ENCODE measurements around the gene LYRM4. TPM values are rescaled to one million over a fixed set of nuclear protein-coding genes. Genes with fewer than 3 reads are reported as not detected.
A peak's percentile ranks its signal among the peaks of the same experiment; 100 is the strongest.

LYRM4 gene
- total and polyA plus RNA-seq, 4 donors = 17.9 to 28.7 (median 21.1) TPM

- Histone ChIP-seq H3K4me3 (ENCODE audit: low read length in 2 of 2) (no peak overlapping the region), H3K4me1 (ENCODE audit: control insufficient read depth in 1 of 2, insufficient read depth in 2 of 2, low read length in 2 of 2) (no peaks in the 10 kb centered on the region), H3K9me3 (ENCODE audit: control insufficient read depth, low read length) (no peaks in the 10 kb centered on the region), H3K27me3 (ENCODE audit: control insufficient read depth in 1 of 2, insufficient read depth in 2 of 2, low read length in 1 of 2) (no peaks in the 10 kb centered on the region), H3K36me3 (ENCODE audit: control insufficient read depth in 1 of 2, insufficient read depth in 2 of 2, low read length in 1 of 2) (no peaks in the 10 kb centered on the region), H3K27ac (ENCODE audit: low read depth in 1 of 2, low read length in 2 of 2) (no peak overlapping the region)
- WGBS, 2 donors = 94 to 95% methylated on average over 10 of the region's 10 CpGs
- ATAC-seq (ENCODE audit: low FRiP score) (no peak), DNase-seq (no peak)
- intact Hi-C loops (cut with DNase I) = no loop called here
These were observed 169.3 kb downstream of the LYRM4 start for GRCh38 chr6:5091210-5092069.

- no peaks in the 10 kb centered on the region for H3K4me1 ChIP-seq (ENCODE audit: control insufficient read depth in 1 of 2, insufficient read depth in 2 of 2, low read length in 2 of 2)
- 80 to 84% methylated on average over 6 to 7 of the region's 7 CpGs for WGBS, 2 donors
- no peaks in the 10 kb centered on the region for H3K9me3 ChIP-seq (ENCODE audit: control insufficient read depth, low read length)
- DNase-seq (no peak), ATAC-seq (ENCODE audit: low FRiP score) (no peak)
- no peaks in the 10 kb centered on the region for H3K36me3 ChIP-seq (ENCODE audit: control insufficient read depth in 1 of 2, insufficient read depth in 2 of 2, low read length in 1 of 2)
- H3K27ac ChIP-seq (ENCODE audit: low read depth in 1 of 2, low read length in 2 of 2) = no peak overlapping the region
- no peak overlapping the region for H3K4me3 ChIP-seq (ENCODE audit: low read length in 2 of 2)
- intact Hi-C loops (cut with DNase I) = no loop called here
- no peaks in the 10 kb centered on the region for H3K27me3 ChIP-seq (ENCODE audit: control insufficient read depth in 1 of 2, insufficient read depth in 2 of 2, low read length in 1 of 2)
These were observed 170.1 kb downstream of the LYRM4 start for GRCh38 chr6:5090603-5091002.

DNA sequence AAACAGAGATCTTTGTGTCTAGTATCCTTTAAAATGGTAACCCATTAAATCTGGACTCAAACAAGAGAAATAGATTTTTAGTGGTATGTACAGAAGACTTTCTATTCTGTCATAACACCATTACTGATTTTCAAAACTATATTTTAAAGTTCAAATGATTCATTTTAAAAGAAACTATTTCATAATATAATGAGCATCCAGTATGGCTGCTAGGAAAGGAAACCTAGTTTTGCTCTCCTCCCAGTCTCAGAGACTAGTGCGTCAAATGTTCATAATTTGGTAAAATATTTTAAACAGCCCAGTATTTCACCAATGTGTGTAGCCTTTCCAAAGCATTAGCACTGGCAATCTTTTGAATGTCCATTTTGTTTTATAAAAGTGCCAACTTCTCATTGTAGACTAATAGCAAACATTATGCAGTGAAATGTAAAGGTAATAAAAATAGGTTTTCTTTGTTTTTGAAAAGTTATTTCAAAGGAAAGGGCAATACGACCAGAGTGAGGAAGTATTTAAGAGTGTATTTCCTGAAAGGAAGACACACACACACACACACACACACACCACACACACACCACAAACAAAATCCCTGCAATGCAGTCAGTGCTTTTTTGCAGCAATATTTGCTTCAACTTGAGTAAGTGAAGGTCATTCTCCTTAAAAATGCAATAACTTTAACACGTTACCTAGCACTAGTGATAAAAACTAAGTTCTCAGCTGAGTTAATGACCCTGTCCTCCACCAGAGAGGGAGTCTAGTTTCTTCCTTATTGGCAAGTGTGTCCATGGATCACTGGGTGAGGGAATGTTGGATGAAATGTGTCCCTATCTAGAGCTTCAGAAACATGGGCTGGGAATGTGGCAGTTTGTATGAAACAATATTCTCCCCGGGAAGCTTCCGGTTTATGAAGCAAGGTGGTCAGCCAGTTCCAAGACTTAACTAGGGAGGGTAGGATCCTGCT is 171.0 kb downstream of the LYRM4 start:
- DNase-seq (no peak), ATAC-seq (ENCODE audit: low FRiP score) (no peak)
- no peak overlapping the region for H3K27ac ChIP-seq (ENCODE audit: low read depth in 1 of 2, low read length in 2 of 2)
- intact Hi-C loops (cut with DNase I) = loop anchor here in 1 of 2 donors (10.0 kb wide), 1 partner anchor 85 kb away; the partner anchor contains the start of gene RPP40
- no peaks in the 10 kb centered on the region for H3K36me3 ChIP-seq (ENCODE audit: control insufficient read depth in 1 of 2, insufficient read depth in 2 of 2, low read length in 1 of 2)
- H3K27me3 ChIP-seq (ENCODE audit: control insufficient read depth in 1 of 2, insufficient read depth in 2 of 2, low read length in 1 of 2) = no peaks in the 10 kb centered on the region
- no peaks in the 10 kb centered on the region for H3K9me3 ChIP-seq (ENCODE audit: control insufficient read depth, low read length)
- H3K4me1 ChIP-seq (ENCODE audit: control insufficient read depth in 1 of 2, insufficient read depth in 2 of 2, low read length in 2 of 2) = no peaks in the 10 kb centered on the region
- H3K4me3 ChIP-seq (ENCODE audit: low read length in 2 of 2) = no peak overlapping the region
- WGBS, 2 donors = 79 to 84% methylated on average over 5 of the region's 5 CpGs

DNA sequence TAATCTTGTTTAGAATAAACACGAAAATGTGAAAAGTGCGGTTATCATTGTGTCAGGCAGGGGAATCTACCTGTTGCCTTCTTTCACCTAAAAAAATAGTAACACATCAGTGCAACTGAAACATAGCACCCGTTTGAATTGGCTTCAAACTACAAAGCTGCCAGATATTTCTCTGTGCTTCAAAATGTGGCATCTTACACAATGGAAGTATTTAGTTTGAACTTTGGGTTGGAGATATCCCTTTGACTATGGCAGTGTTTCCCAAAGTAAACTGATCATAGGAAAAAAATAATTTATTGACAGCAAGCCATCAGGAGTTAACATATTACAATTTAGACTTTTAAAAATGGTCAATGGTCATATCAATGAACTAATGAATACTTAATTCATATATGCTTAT is 172.0 kb downstream of the LYRM4 start:
- intact Hi-C loops (cut with DNase I) = loop anchor here in 1 of 2 donors (10.0 kb wide), 1 partner anchor 84 kb away; the partner anchor contains the start of gene RPP40
- no peak overlapping the region for H3K4me3 ChIP-seq (ENCODE audit: low read length in 2 of 2)
- H3K9me3 ChIP-seq (ENCODE audit: control insufficient read depth, low read length) = no peaks in the 10 kb centered on the region
- H3K27ac ChIP-seq (ENCODE audit: low read depth in 1 of 2, low read length in 2 of 2) = no peak overlapping the region
- H3K36me3 ChIP-seq (ENCODE audit: control insufficient read depth in 1 of 2, insufficient read depth in 2 of 2, low read length in 1 of 2) = no peaks in the 10 kb centered on the region
- no peaks in the 10 kb centered on the region for H3K27me3 ChIP-seq (ENCODE audit: control insufficient read depth in 1 of 2, insufficient read depth in 2 of 2, low read length in 1 of 2)
- no peaks in the 10 kb centered on the region for H3K4me1 ChIP-seq (ENCODE audit: control insufficient read depth in 1 of 2, insufficient read depth in 2 of 2, low read length in 2 of 2)
- no peak for ATAC-seq (ENCODE audit: low FRiP score)
- 81 to 84% methylated on average over 3 of the region's 3 CpGs for WGBS, 2 donors
- no peak for DNase-seq

DNA sequence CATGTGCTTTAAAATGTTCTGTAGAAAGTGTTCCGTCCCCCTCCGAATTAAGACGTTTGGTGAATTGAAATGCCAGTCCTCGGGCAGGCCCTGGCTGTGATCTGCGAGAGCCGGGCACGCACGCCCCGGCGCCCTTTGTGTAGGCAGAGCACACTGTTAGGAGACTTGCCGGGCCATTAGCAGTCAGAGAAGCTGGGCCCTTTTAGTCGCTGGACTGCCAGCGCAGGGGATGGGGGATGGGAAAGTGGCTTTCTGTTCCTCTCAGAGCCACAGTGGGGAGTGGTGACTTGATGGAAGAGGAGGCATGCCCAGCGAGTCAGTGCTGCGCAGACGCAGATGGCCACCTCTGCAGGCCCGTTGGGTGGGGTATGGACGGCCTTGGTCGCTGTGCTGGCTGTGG is 173.4 kb downstream of the LYRM4 start:
- Histone ChIP-seq H3K4me1 (ENCODE audit: control insufficient read depth in 1 of 2, insufficient read depth in 2 of 2, low read length in 2 of 2) (no peaks in the 10 kb centered on the region), H3K4me3 (ENCODE audit: low read length in 2 of 2) (no peak overlapping the region), H3K27me3 (ENCODE audit: control insufficient read depth in 1 of 2, insufficient read depth in 2 of 2, low read length in 1 of 2) (no peaks in the 10 kb centered on the region), H3K9me3 (ENCODE audit: control insufficient read depth, low read length) (no peaks in the 10 kb centered on the region), H3K36me3 (ENCODE audit: control insufficient read depth in 1 of 2, insufficient read depth in 2 of 2, low read length in 1 of 2) (no peaks in the 10 kb centered on the region), H3K27ac (ENCODE audit: low read depth in 1 of 2, low read length in 2 of 2) (no peak overlapping the region)
- WGBS, 2 donors = 96 to 97% methylated on average over 19 of the region's 19 CpGs
- intact Hi-C loops (cut with DNase I) = loop anchor here in 1 of 2 donors (10.0 kb wide), 1 partner anchor 83 kb away; the partner anchor contains the start of gene RPP40
- no peak for ATAC-seq (ENCODE audit: low FRiP score)
- peak in 1 of 2 donors; percentile 82 for DNase-seq

- no peaks in the 10 kb centered on the region for H3K27me3 ChIP-seq (ENCODE audit: control insufficient read depth in 1 of 2, insufficient read depth in 2 of 2, low read length in 1 of 2)
- no peak overlapping the region for H3K4me3 ChIP-seq (ENCODE audit: low read length in 2 of 2)
- 37 to 39% methylated on average over 54 to 56 of the region's 56 CpGs for WGBS, 2 donors
- ATAC-seq (ENCODE audit: low FRiP score) (no peak), DNase-seq (peak in 1 of 2 donors; percentile 59)
- no peaks in the 10 kb centered on the region for H3K9me3 ChIP-seq (ENCODE audit: control insufficient read depth, low read length)
- no peak overlapping the region for H3K27ac ChIP-seq (ENCODE audit: low read depth in 1 of 2, low read length in 2 of 2)
- H3K36me3 ChIP-seq (ENCODE audit: control insufficient read depth in 1 of 2, insufficient read depth in 2 of 2, low read length in 1 of 2) = no peaks in the 10 kb centered on the region
- no peaks in the 10 kb centered on the region for H3K4me1 ChIP-seq (ENCODE audit: control insufficient read depth in 1 of 2, insufficient read depth in 2 of 2, low read length in 2 of 2)
- intact Hi-C loops (cut with DNase I) = loop anchor here in 1 of 2 donors (10.0 kb wide), 1 partner anchor 82 kb away; the partner anchor contains the start of gene RPP40
These were observed 174.4 kb downstream of the LYRM4 start for GRCh38 chr6:5086294-5086890.

DNA sequence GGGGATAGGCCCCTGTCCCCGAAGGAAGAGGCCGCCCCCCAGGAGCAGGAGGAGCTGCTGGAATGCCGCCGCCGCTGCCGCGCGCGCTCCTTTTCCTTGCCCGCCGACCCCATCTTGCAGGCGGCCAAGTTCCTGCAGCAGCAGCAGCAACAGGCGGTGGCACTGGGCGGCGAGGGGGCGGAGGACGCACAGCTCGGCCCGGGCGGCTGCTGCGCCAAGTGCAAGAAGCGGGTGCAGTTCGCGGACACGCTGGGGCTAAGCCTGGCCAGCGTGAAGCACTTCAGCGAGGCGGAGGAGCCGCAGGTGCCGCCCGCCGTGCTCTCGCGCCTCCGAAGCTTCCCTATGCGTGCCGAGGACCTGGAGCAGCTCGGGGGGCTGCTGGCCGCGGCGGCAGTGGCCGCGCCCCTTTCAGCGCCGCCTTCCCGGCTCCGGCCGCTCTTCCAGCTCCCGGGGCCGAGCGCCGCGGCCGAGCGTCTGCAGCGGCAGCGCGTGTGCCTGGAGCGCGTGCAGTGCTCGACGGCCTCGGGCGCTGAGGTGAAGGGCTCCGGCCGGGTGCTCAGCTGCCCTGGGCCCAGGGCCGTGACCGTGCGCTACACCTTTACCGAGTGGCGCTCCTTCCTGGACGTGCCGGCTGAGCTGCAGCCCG is 175.0 kb downstream of the LYRM4 start:
- no peaks in the 10 kb centered on the region for H3K36me3 ChIP-seq (ENCODE audit: control insufficient read depth in 1 of 2, insufficient read depth in 2 of 2, low read length in 1 of 2)
- H3K27me3 ChIP-seq (ENCODE audit: control insufficient read depth in 1 of 2, insufficient read depth in 2 of 2, low read length in 1 of 2) = no peaks in the 10 kb centered on the region
- ATAC-seq (ENCODE audit: low FRiP score) (peak; percentile 45), DNase-seq (peak; percentile 67 to 86)
- 1% methylated on average over 63 to 74 of the region's 74 CpGs for WGBS, 2 donors
- peak overlapping the region; percentile 46 to 53 for H3K4me3 ChIP-seq (ENCODE audit: low read length in 2 of 2)
- intact Hi-C loops (cut with DNase I) = loop anchor here in 1 of 2 donors (10.0 kb wide), 1 partner anchor 81 kb away; the partner anchor contains the start of gene RPP40
- H3K27ac ChIP-seq (ENCODE audit: low read depth in 1 of 2, low read length in 2 of 2) = peak overlapping the region in 1 of 2 donors; percentile 21
- no peaks in the 10 kb centered on the region for H3K4me1 ChIP-seq (ENCODE audit: control insufficient read depth in 1 of 2, insufficient read depth in 2 of 2, low read length in 2 of 2)
- H3K9me3 ChIP-seq (ENCODE audit: control insufficient read depth, low read length) = no peaks in the 10 kb centered on the region
